HG02759 (cell line): ENCODE measurements around the gene COLEC12.

ENCODE experiments used
- ATAC-seq: cut with Tn5 transposase; IDR thresholded peaks from one replicate; pipeline ENCODE4 v1.9.1; 2021; ENCODE audit warnings: mild to moderate bottlenecking, moderate library complexity; ENCODE audit not compliant: unreplicated experiment

Gene COLEC12

DNA sequence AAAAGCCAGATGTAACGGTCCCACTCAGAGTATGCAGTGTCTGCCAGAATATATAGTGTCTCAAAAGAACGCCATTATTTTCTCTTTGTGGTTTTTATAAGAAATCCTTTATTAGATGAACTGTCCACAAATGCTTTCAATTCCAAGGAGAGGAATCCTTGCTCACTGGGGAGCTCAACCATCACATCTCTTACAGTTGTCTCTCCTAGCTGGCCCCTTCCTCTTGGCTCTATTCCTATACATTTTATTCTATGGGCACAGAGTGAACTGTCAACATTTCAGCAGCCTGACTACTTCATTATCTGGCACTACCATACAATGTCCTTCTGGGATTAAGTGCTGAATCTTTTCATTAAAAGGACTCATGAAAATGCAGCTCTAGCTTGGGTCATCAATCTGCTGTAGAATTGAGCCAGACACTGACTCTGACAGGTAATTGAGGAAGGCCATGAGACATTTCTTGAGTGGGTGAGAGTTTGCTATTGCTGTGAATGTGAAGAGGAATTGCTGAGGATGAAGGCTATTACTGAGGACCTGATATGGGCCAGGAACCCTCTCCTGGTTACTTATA lies 136.2 kb downstream of the COLEC12 start:
- ATAC-seq: no peak

DNA sequence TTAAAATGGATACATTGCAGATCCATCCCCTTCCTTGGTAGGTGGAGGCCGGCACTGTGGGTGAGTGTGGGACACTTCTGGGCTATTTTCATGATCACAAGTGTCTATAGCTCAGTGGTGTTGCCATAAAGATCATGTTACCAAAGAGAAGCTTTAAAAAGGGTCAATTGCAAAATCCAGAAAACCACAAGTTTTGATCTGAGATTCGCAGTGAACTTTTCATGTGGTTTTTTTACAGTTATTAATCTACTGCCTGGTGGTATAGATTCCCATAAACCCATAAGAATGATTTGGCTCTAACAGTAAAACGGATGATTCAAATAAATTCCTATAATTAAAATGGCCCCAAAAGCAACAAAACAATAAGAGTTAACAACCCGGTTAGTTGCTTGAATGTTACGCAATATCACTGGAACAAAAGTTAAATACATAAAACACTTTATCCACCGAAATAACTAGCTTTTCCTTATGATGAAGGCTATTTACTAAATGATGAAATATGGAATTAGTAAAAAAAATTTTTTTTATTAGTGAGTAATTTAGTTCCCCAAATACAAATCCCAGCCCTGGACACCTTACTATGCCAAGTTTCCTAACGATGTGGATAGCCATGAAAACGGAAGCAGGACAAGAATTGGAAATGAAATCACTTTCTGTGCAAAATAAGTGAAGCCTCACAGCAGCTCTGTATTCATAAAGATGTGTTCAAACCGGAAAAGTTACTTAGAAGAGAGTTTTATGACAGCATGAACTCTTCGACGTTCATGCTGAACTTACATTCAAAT lies 137.0 kb downstream of the COLEC12 start:
- ATAC-seq: no peak

DNA sequence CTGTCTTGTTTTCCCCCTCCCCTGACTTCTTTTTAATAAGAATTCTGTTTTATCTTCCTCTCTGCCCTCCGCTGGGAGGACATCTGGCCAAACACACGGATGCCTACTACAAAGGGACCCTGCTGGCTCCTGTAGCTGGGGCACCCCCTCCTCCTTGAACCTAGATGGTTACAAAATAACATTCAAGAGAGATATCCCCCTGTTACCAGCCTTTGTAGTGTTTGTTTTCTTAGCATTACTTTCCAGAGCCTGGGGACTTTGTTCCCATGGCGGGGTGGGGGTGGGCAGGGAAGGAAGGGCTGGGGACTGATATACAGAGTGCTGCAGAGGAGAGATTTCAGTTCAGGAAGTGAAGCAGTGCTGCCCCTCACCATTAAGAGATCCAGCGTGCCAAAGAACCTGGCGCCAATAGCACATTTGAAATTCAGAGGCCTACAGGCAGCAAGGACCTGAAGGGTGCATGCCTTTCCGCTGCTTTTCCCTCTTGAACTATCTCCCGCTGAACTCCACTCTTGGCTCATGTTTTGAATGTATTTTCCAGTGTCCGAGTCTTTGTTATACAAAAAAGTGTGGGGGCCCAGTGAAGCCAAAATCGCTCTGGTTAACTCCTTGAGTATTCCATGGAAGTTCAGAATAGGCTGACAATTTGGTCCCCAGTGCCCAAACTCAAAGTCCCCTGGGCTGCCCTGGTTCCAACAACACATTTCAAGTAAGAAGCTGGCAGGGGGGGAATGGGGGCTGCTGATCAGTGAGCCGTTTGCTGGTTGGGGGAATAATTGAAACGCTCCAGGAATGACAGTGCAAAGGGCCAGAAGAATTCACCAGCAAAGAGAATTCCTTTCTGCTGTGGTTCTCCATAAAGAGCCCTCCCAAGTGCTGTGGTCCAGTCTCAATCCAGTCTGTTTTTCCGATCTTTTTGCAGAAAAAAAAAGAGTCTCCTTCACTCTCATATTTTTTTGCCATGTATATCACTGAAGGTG lies 137.9 kb downstream of the COLEC12 start:
- no peak for ATAC-seq

DNA sequence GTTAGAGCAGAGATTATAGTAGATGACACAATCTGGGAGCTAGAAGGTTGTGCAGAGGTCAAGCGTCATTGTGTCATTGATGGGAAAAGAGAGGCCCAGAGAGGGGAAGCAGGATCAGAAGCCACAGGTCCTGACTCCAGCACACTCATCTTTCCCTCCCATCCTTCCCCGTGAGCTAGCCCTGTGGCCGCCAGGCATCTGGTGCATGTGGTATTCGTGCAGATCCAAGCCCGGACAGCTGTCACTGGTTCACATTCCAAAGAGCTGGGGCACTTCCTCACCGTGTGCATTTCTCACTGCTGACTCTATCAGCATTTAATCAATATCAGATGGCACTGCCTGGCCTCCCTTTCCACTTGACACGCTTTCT lies 138.6 kb downstream of the COLEC12 start:
- no peak for ATAC-seq

DNA sequence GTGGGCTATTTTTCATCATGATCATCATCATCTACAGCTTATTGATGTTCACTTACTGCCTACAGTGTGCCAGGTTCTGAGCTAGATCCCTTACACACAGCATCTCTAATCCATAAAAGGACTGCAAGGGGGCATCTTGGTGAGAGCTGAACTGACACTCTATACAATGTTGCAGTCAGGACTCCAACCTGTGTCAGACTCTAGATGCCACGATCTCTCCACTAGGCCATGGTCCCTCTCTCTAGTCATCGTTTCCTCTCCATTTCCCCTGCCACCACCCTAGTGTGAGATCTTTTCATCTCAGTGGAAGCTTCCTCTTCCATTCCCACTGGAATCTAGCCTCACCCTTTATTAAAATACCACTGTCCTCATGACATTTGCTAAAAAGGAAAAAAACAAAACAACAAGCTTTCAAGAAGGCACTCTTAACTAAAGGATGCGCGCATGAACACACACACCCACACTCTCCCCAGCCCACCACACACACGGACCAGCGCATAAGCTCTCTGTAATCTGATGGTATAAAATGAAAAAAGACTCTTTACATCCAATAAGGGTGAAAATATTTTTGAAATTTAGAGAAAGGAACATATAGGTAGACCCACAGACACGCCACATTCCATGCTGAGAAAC lies 139.3 kb downstream of the COLEC12 start:
- ATAC-seq: no peak

DNA sequence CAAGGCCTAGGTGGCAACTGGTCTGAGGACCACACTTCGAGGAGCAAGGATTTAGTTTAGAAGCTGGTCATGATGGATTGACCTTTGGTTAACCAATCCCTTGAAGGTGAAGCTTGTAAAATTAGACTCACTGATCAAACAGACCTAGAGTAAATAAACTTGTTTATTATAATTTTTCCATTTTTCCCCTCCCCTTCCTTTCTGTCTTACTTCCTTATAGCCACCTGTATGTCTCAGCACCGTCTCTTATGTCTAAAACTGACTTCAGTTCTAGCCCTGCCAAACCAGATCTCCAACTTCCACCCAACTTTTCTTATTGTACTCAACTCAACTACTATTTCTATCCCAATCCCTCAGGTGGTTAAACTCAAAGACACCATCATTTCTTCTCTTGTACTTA lies 139.8 kb downstream of the COLEC12 start:
- ATAC-seq: no peak

DNA sequence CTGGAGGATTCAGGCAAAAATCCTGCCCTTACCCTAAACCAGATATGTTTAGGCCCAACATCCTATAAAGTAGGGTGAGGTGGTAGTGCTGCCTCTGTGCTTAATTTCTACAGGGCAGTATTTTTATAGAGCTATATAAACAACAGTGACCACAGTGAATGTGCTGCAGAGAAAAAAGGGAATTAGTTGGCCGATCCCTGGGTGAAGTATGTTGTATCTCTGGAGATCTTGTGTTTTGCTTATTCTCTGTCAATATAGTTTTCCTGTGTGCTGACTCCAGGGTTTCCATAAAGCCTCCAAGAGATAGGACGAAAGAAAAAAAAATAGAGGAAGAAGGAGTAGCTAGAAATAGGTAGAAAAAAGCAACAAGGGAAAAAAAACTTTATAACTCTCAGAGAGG lies 143.7 kb downstream of the COLEC12 start:
- ATAC-seq: no peak

DNA sequence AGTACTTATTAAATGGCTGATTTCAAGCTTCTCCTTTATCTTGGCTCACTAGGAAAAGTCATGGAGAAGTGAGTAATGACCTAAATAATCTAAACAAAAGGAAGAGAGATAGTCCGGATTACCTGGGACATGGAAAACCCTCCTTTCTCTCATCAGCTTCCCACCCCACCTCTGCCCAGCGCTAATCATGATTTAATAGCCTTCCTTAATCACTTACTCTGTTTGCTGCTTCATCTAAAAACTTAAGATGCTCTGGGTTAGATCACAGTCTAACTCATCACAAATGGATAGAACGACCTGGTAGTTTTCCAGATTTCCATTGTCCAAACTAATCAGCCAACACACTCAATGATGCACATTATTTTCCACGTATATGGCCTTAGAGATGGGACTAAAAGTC lies 144.8 kb downstream of the COLEC12 start:
- no peak for ATAC-seq

DNA sequence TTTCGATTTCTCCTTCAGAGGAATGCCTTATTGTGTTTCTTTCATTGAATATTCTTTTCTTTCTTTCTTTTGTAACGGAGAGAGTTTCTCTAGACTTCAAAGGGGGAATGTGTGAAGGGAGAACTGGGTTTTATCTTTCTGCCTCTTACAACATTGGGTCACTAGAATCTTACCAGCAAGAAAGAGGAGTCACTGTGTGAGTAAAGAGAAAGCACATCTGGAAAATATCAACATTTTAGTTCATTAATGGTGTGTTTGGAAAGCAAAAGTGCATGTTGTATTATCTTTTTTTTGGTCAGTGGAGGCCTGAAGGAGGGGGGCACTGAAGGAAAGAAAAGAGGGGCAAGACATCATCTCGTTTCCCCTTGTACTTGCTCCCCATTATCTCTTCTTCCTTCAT lies 146.0 kb downstream of the COLEC12 start:
- ATAC-seq: no peak

DNA sequence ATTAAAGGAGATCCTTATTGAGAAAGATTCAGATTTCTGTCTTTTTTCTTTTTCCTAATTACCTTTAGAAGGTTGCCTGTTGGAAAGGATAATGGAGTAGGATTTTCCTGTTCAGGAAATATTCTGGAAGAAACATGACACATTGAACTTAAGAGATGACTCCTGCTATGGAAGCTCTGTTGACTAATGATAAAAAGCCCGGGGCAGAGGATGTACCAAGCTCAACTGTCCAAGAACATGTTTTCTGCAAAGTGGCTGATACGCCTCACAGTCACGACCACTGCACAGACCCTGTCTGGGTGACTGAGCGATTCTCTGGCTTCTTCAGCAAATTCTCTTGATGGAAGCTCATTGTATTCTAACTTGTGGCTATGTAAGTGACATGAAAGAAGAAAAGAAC lies 146.5 kb downstream of the COLEC12 start:
- no peak for ATAC-seq

DNA sequence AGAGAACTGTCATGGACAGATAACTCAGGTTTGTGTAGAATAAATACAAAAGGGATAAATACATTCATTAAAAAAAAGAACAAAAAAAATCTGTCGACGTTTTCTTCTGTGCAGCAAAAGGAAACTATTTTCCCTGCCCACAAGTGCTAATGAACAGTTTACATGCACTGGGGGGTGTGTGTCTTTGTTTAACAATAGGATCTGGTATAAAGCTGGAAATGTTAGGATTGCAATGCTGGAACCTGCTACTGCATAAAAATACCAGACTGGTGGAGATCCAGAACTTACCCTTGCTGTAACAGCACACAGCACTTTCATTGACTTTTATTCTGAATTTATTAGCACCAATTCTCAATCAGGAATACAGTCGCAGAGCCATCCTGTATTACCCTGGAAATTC lies 148.1 kb downstream of the COLEC12 start:
- no peak for ATAC-seq

DNA sequence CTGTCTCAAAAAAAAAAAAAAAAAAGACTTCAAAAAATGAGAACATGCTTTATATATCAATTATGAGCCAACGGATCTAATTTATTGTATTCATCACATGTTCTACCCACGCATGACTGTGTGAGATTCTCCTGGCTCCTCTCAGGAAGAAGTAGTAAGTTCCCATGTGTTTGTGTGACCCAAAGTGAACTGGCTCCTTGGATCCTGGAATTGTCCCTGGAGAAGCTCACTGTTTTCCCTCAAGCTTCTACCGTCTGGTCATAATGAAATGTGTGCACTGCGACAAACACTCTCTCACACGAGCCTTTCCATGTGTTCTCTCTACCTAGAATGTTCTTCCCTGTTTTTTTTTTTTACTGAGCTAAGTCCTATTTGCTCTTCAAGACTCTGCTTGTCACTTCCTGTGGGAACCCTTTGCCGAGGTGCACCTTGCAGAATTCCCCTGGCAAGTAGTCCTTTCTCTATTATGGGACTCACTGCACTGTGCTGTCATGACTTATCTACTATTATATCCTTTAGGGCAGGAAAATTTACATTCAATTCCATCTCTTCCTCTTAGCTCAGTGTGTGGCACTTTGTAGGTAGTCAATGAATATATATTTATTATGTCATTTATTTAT lies 149.4 kb downstream of the COLEC12 start:
- no peak for ATAC-seq

DNA sequence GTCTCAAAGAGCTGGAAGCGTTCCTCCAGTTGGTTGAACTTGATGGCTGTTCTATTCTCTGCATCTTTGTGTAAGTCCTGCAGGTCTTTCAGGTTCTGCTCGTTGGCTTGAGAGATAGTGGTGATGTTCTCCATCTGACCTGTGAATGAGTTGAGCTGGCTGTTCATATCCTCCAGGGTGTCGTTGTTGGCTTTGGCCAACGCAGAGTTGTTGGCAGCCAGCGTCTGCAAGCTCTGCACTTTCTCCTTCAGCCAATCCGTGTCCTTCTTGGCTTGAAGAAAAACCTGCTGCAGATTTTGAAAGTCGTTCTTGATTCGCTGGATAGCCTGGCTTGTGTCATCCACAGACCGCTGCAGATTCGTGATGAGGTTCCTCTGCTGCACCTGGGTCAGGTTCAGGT lies 153.9 kb downstream of the COLEC12 start:
- ATAC-seq: no peak

DNA sequence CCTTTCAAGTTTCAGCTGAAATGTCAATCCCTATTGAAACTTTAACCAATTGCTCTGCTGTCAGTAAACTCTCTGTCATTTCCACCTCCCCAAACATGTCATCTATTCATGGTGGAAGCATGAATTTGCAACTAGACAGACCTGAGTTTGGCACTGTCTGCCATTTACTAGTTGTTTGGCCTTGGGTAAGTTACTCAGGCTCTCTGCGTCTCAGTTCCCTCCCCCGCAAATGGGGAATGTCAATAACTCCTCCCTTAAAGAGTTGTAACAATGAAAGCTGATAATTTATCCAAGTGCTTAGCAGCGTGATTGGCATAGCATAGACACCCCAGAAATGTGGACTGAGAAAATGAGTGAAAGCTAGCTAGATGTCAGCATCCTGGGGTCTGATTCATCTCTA lies 159.4 kb downstream of the COLEC12 start:
- ATAC-seq: no peak

DNA sequence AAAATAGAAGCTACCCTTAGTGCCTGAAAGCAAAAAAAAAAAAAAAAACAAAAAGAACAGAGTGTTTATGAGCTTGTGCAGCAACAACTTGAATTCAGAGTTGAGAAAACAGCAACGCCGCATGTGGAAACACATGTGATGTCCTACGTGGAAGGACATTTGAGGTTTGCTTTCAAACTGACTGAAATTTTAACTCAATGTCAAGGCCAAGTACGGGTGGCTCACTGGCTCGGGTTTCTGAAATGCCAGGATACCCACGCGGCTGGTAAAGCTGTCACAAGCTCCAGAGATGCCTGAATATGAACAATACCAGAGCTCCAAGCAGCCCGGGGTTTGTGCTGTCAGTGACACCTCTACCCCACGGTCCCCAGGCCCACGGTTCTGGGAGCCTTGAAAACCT lies 160.5 kb downstream of the COLEC12 start:
- no peak for ATAC-seq

DNA sequence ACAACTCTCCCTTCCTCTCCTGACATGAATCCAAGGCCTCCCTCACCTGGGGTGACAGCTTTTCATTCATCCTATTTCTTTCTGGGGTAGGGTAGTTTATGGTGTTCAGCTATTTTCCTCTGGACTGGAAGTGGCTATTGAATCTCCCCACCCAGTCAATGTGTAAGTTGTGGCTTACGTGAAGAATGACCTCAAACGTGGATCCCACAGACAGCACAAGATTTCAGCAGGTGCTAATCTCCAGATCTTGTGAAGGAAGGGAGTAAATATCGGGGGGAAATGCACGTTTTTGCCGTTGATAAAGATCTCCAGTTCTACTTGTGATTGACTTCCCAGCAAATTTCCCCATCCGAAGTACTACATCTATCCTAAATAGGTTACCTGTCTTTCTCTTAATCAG lies 161.3 kb downstream of the COLEC12 start:
- no peak for ATAC-seq

DNA sequence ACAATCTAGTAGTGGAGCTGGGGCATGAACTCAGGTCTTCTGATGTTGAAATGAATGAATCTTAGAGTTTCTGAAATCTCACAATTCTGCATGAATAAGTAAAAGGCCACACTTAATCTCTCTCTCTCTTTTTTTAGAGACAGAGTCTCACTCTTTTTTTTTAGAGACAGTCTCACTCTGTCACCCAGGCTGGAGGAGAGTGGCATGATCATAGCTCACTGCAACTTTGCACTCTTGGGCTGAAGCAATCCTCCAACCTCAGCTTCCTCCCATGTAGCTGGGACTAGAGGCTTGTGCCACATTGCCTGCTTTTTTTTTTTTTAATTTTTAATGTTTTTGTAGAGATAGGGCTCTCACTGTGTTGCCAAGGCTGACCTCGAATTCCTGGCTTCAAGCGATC lies 163.8 kb downstream of the COLEC12 start:
- no peak for ATAC-seq

DNA sequence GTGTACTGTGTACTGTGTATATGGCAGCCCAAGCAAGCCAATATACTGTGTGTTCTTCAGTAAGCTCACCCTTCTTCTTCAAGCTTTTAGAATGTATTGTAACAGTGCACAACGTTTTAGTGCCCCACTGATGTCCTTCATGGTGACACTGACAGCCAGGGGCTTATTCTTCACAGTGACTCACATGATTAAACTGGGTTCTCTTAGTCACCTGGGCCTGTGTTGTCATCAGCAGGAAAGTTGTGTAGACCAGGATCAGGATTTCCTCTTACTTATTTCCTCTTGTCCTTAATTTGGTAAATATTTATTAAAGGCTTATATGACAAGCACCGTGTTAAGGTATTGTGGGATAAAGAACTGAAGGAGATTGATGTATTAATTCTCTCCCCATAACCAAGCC lies 164.8 kb downstream of the COLEC12 start:
- ATAC-seq: no peak

DNA sequence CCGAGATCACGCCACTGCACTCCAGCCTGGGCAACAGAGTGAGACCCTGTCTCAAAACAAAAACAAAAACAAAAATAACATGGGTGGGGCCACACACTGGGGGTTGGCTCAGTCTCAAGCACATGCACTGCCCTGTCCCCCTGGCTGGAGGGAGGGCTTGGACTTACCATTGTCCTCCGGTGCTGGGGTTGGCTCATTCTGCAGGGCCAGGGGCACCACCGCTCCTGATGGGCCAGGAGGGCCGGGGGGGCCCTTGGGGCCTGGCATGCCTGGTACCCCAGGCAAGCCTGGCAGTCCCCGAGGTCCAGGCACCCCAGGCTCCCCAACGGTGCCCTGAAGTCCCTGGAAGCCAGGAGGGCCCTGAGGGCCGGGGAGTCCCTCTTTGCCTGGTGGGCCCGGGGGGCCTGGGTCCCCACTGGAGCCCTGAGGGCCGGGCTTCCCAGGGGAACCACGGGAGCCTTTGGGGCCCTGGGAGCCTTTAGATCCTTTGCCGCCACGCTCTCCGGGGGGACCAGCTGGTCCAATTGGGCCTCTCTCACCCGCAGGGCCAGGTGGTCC lies 165.8 kb downstream of the COLEC12 start:
- ATAC-seq: no peak

DNA sequence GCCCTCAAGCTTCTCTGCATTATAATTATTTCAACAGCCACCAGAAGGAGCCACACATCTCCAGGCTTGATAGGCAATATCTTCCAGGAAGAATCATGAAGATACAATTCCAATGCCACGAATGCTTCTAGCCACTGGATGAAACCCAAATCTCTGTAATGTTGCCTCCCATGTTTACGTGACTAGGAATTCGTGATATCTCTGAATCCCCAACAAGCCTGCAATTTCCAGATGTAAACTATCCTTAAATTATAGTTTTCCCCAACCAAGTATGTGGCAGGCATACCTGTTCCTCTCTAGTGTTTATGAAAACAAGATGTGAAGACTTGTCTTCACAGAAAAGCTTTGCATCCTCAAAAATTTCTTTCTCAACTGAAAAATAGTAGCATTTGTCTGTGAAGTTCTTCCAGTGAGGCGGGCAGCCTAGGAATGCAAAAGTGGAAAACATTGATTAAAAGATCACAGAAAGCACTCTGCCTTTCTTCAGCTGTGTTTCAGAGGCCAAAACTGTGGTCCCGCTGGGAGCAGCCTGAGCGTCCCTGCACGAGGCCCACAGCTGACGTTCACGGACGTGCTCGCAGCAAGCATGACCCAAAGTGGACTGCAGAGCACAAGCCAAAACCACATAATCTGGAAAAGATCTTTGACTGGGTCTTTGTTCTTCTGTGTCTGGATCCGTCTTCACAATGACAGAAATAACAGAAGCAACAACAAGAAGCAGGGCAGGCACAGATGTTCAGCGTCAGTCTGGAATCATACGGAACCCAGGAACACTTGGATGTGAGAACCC lies 167.6 kb downstream of the COLEC12 start:
- ATAC-seq: no peak
